ENCODE results near the gene BRIP1. TPM values are rescaled to one million over a fixed set of nuclear protein-coding genes. Genes with fewer than 3 reads are reported as not detected.

BRIP1 gene
- total RNA-seq, 1 donor from 2014 or later = 6.4 TPM

GRCh38 chr17:61732169-61732568 is 131.2 kb downstream of the BRIP1 start:
- H3K27ac ChIP-seq (ENCODE audit: low read depth, low read length) = no peak overlapping the region
- no peaks in the 10 kb centered on the region for H3K9me3 ChIP-seq (ENCODE audit: insufficient read depth, low read depth, low read length)
- no peaks in the 10 kb centered on the region for H3K9me3 Mint-ChIP-seq (ENCODE audit: unreplicated experiment)
- peaks cover 4% of the 10 kb centered on the region for H3K36me3 Mint-ChIP-seq (ENCODE audit: low read depth, unreplicated experiment)
- no peak for DNase-seq (ENCODE audit: low read depth)
- H3K36me3 ChIP-seq (ENCODE audit: insufficient read depth, low read length) = no peaks in the 10 kb centered on the region
- no peaks in the 10 kb centered on the region for H3K27me3 Mint-ChIP-seq (ENCODE audit: low read depth, unreplicated experiment)
- H3K27ac Mint-ChIP-seq (ENCODE audit: unreplicated experiment) = no peak overlapping the region
- no peak for FAIRE-seq
- H3K4me3 ChIP-seq (ENCODE audit: insufficient read depth, low read depth, low read length) = no peak overlapping the region
- H4K20me1 ChIP-seq (ENCODE audit: insufficient read depth, low read length) = no peaks in the 10 kb centered on the region
- no peaks in the 10 kb centered on the region for H3K4me1 Mint-ChIP-seq (ENCODE audit: low read depth, unreplicated experiment)
- no peak overlapping the region for H3K4me3 Mint-ChIP-seq (ENCODE audit: unreplicated experiment)
- no peaks in the 10 kb centered on the region for H3K4me1 ChIP-seq (ENCODE audit: insufficient read depth, low read length)
- no peaks in the 10 kb centered on the region for H3K79me2 ChIP-seq (ENCODE audit: insufficient read depth, low read length)
- TF ChIP-seq CTCF (IDR thresholded peaks at IDR 0.05; ENCODE audit: insufficient read depth, low read depth, low read length) (no peak), EZH2 (IDR thresholded peaks at IDR 0.05; ENCODE audit: insufficient read depth, low read length) (no peak)
- H3K4me2 ChIP-seq (ENCODE audit: low read length) = no peak overlapping the region
- H2AFZ ChIP-seq (ENCODE audit: low read depth, low read length) = no peak overlapping the region
- H3K27me3 ChIP-seq (ENCODE audit: insufficient read depth, low read length) = no peaks in the 10 kb centered on the region
- H3K9ac ChIP-seq (ENCODE audit: low read length) = no peak overlapping the region

- no peak overlapping the region for H3K4me3 ChIP-seq (ENCODE audit: insufficient read depth, low read depth, low read length)
These were observed 132.0 kb downstream of the BRIP1 start for GRCh38 chr17:61731330-61731729.

More at GRCh38 chr17:61731330-61731729, 132.0 kb downstream of the BRIP1 start:
- no peaks in the 10 kb centered on the region for H3K9me3 Mint-ChIP-seq (ENCODE audit: unreplicated experiment)
- H3K27me3 Mint-ChIP-seq (ENCODE audit: low read depth, unreplicated experiment) = no peaks in the 10 kb centered on the region
- Histone ChIP-seq H3K79me2 (ENCODE audit: insufficient read depth, low read length) (no peaks in the 10 kb centered on the region), H3K27me3 (ENCODE audit: insufficient read depth, low read length) (no peaks in the 10 kb centered on the region), H3K27ac (ENCODE audit: low read depth, low read length) (no peak overlapping the region), H3K36me3 (ENCODE audit: insufficient read depth, low read length) (peaks cover under 1% of the 10 kb centered on the region), H3K9ac (ENCODE audit: low read length) (no peak overlapping the region), H2AFZ (ENCODE audit: low read depth, low read length) (no peak overlapping the region), H4K20me1 (ENCODE audit: insufficient read depth, low read length) (no peaks in the 10 kb centered on the region), H3K9me3 (ENCODE audit: insufficient read depth, low read depth, low read length) (no peaks in the 10 kb centered on the region), H3K4me2 (ENCODE audit: low read length) (no peak overlapping the region), H3K4me1 (ENCODE audit: insufficient read depth, low read length) (no peaks in the 10 kb centered on the region)
- TF ChIP-seq EZH2 (IDR thresholded peaks at IDR 0.05; ENCODE audit: insufficient read depth, low read length) (no peak), CTCF (IDR thresholded peaks at IDR 0.05; ENCODE audit: insufficient read depth, low read depth, low read length) (no peak)
- H3K4me1 Mint-ChIP-seq (ENCODE audit: low read depth, unreplicated experiment) = no peaks in the 10 kb centered on the region
- H3K36me3 Mint-ChIP-seq (ENCODE audit: low read depth, unreplicated experiment) = peaks cover 4% of the 10 kb centered on the region
- DNase-seq (ENCODE audit: low read depth) (no peak), FAIRE-seq (no peak)
- H3K4me3 Mint-ChIP-seq (ENCODE audit: unreplicated experiment) = no peak overlapping the region
- no peak overlapping the region for H3K27ac Mint-ChIP-seq (ENCODE audit: unreplicated experiment)
